HG03565 (cell line): Measurements from ENCODE around the gene ELP2.

Experiments used
- ATAC-seq: cut with Tn5 transposase; IDR thresholded peaks from one replicate; pipeline ENCODE4 v1.9.1; 2021; ENCODE audit warnings: mild to moderate bottlenecking, moderate library complexity; ENCODE audit not compliant: unreplicated experiment

ELP2 gene

DNA sequence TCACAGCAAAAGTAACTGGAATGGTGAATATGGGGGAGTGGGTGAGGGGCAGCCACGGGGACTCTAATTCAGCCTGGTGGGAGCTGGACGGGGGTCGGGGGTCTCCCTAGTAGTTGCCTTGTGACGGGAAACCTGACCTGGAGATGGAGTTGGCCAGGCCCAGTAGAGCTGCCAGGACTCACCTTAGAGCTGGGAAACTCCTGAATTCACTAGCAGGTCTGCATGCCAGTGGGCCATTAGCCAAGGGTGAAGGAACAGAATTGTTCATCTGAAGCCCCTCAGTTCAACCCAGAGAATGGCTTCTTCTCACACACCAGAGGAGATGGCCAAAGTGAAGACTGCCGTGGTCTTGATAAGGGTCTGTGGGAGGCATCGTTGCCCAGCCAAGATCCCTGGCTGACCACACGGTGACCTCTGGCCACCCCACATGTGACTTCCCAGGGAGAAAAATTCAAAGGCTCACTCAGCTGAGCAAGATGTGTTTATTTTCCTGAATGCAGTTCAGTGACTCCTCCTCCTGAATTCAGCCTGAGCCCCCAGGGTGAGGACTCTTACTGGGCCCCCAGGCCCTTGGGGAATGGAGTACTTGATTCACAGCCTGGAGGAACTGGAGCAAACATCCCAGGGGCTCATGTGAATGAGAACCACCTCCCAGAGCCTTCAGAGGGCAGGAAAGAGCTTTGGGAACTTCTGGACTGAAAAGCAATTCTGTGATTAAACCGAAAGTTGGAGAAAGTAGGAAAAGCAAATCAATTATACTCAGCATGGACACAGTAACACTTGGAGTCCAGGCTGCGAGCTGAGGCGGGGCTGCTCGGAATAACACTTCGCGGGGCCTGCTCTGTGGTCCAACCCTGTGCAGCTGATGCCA is 82.8 kb downstream of the ELP2 start:
- ATAC-seq, result no peak

GRCh38 chr18:36214811-36215210 is 85.1 kb downstream of the ELP2 start:
- no peak for ATAC-seq

DNA sequence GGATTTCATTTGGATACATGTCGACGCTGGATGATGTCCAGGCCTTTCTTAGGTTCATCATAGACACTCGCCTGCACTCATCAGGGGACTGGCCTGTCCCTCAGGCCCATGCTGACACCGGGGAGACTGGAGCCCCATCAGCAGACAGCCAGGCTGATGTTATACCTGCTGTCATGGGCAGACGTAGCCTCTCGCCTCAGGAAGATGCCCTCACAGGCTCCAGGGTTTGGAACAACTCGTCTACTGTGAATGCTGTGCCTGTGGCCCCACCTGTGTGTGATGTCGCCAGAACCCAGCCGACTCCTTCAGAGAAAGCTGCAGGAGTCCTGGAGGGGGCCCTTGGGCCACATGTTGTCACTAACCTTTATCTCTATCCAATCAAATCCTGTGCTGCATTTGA is 85.9 kb downstream of the ELP2 start:
- no peak for ATAC-seq

GRCh38 chr18:36217348-36217747 is 87.6 kb downstream of the ELP2 start:
- ATAC-seq, result no peak

- no peak for ATAC-seq
Observed at GRCh38 chr18:36229188-36229587, 99.5 kb downstream of the ELP2 start.
